HTR-8/SVneo (cell line): ENCODE results near the gene GABRB2.

Source experiments
- DNase-seq: peaks from one replicate; pipeline ENCODE4 v3.0.0; 2011; ENCODE audit warnings: low spot score, mixed read lengths; ENCODE audit not compliant: insufficient read length
- FAIRE-seq: peaks from 2 replicates; lab custom pipeline; 2011; peaks lifted over from hg19 to GRCh38; lab: Jason Lieb, UNC

The GABRB2 gene

GRCh38 chr5:161397448-161397847 is 149.1 kb downstream of the GABRB2 start:
- FAIRE-seq (no peak), DNase-seq (no peak)

DNA sequence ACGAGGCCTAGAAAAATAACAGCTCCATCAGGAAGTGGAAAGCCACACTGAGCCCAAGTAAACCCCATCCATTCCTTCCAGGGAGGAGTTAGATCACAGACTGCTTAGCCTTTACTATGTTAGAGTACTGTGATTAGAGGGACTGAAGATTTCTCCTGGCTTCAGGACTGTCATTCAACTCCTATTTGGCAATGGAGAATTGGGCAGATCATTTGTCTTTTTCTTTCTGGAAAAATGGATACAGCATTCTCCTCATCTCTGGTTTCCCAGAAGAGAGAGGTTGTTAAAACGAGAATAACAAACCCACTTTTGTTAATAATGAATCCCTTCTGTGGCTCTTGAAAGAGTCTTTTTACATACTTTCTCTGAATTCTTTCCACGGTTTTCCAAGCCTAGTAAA is 150.4 kb downstream of the GABRB2 start:
- DNase-seq (no peak), FAIRE-seq (no peak)

DNA sequence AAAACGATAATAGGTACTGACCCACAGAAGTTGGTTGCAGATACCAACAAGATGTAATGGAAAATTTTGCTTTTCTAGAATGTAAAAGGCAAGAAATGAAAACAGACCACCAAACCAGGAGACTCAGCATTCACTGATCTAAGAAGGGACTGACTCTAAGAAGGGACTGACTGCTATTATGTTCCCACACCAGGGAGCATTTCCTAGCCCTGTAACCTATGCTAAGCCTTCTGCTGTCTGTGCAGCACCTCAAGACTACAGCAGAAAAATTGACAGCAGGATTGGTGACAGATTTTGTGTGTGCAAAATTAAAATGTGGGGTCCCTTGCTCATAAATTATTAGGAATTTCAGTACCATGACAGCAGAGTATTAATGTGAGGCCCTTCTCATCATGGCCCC is 154.8 kb downstream of the GABRB2 start:
- DNase-seq (no peak), FAIRE-seq (no peak)

DNA sequence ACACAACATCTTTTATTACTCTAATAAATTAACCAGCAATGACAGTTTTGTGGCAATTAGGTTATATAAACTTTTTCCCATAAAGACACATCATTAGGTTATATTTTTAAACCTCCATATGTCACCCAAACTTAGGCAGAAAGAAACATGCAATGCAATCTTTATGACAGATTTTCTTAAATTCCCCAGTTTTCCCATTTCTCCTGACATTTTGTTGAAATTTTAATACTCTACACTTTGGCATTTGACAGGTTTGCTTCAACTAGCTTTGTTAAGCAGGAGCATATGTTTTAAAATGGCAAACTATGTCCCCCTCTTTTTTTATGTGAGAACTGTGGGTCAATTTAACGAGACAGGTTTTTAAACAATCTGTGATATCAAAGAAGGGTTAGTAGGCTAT is 155.5 kb downstream of the GABRB2 start:
- DNase-seq (no peak), FAIRE-seq (no peak)

- FAIRE-seq (no peak), DNase-seq (no peak)
Observed at GRCh38 chr5:161387121-161387520, 159.4 kb downstream of the GABRB2 start.

GRCh38 chr5:161385027-161385426 is 161.5 kb downstream of the GABRB2 start:
- DNase-seq = no peak

DNA sequence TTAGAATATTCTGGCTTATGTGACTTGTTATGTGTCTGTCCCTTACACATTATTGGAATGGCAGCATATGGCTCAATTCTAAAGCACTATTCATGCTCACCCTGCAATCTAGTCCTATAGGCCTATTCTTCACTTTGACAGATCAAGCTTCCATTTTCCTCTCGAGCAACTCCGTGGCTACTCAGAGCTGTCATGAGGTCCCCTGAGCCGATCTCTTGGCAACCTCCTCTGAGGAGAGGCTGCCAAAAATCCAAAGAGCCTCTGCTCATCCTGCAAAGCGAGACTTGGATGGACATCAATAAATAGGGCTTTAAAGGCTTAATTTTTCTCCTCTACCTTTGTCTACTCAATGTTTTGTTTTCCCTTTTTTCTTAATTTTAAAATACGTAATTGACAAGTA is 163.8 kb downstream of the GABRB2 start:
- FAIRE-seq = no peak
- DNase-seq = no peak

More at GRCh38 chr5:161385027-161385426, 161.5 kb downstream of the GABRB2 start:
- no peak for FAIRE-seq

DNA sequence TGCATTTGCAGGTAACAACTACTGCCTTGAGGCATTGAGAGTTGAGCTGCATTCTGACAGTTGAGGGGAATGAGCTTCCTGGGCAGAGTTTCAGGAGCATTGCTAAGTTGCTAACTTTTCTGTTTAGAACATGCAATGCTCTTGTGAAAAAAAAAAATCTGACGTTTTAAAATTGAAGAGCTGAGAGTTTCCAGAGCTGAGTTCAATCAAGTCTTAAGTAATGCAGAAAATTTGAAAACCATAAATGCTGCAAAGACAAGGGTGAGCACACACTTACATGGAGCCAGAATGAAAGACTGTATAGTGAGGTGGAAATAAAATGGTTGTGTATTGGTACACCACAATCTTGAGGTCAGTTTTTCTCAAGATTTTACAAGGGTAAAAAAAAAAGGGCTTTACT is 166.0 kb downstream of the GABRB2 start:
- FAIRE-seq (no peak), DNase-seq (no peak)

DNA sequence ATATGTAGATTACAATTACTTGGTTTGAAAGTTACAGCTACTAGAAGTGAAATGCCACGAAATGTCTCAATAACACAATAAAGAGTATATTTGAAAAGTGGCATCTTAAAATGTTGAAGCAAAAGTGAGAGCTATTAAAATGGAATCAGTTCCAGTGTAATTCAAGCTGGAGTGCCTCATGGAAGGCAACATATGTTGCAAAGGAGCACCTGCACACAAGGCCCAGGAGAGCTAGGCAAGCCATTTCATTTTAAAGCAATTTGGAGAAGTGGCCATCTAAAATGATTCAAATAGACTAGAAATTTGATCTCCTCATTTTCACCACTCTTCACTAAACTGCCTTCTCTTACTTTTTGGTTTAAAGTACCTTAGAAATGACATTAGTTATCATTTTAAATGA is 167.8 kb downstream of the GABRB2 start:
- DNase-seq = no peak
- FAIRE-seq = no peak

DNA sequence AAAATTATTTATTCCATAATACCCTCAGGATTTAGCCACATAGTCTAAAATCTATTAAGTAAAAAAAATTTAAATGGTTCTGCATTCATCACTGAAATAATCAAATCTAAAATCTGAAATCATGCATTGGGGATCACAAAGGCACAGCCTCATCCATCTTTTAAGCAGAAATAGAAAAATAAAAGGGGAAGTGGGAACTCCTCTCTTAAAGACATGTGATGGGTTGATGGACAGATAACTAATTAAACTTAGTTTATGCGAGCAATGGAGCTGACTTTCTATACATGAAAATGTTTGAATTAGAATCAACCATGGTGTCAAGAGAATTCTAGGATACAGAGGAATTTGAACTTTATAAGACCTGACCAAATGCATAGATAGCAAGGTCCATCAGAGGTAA is 170.5 kb downstream of the GABRB2 start:
- no peak for DNase-seq
- FAIRE-seq = no peak

GRCh38 chr5:161373345-161373707 is 173.2 kb downstream of the GABRB2 start:
- DNase-seq (no peak), FAIRE-seq (no peak)

GRCh38 chr5:161372682-161373344 is 173.7 kb downstream of the GABRB2 start:
- no peak for DNase-seq
- FAIRE-seq = no peak

GRCh38 chr5:161369022-161369421 is 177.5 kb downstream of the GABRB2 start:
- FAIRE-seq = no peak

GRCh38 chr5:161358446-161358845 is 188.1 kb downstream of the GABRB2 start:
- FAIRE-seq = no peak

More at GRCh38 chr5:161369022-161369421, 177.5 kb downstream of the GABRB2 start:
- DNase-seq = no peak

DNA sequence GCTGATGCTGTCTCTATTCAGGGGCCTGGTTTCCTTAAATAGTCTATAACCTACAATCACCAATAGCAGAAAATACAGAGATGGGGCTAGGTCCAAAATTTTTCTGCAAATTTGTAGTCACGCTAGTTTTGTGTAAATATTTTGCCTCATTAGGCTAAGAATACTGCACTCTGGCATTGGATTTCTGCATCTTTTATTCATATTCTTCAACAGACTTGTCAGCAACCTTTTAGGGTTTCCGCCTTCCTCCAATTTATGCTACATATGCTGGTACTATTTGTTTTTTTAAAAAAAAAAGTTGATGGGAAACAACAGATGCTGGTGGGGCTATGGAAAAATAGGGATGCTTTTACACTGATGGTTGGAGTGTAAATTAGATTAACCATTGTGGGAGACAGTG is 202.3 kb downstream of the GABRB2 start:
- FAIRE-seq = no peak
- DNase-seq = no peak

More at GRCh38 chr5:161358446-161358845, 188.1 kb downstream of the GABRB2 start:
- DNase-seq = no peak

DNA sequence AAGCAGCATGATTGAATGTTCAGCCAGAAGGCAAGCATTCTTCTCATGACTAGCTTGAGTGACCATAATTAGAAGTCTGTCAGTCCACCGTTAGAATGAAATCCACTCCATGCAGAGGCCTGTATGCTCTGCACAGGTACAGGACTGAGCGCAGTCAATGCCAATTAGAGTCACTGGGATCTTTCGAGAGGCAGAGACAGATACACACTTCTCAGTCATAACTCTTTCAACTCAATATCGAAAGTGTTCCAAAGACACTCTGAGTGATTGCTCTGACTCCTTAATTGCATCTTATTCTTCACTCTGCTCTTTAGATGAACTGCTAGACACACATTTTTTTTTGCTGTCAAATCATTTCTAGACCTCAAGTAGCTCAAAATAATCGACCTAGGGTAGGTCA is 203.6 kb downstream of the GABRB2 start:
- no peak for FAIRE-seq
- no peak for DNase-seq

- FAIRE-seq (no peak), DNase-seq (no peak)
Observed at GRCh38 chr5:161340012-161340411, 206.5 kb downstream of the GABRB2 start.

- no peak for FAIRE-seq
- no peak for DNase-seq
Observed at GRCh38 chr5:161333194-161333880, 213.2 kb downstream of the GABRB2 start.

- FAIRE-seq (no peak), DNase-seq (no peak)
Observed at GRCh38 chr5:161332343-161332742, 214.2 kb downstream of the GABRB2 start.

- no peak for FAIRE-seq
- DNase-seq = no peak
Observed at GRCh38 chr5:161314033-161314432, 232.5 kb downstream of the GABRB2 start.

DNA sequence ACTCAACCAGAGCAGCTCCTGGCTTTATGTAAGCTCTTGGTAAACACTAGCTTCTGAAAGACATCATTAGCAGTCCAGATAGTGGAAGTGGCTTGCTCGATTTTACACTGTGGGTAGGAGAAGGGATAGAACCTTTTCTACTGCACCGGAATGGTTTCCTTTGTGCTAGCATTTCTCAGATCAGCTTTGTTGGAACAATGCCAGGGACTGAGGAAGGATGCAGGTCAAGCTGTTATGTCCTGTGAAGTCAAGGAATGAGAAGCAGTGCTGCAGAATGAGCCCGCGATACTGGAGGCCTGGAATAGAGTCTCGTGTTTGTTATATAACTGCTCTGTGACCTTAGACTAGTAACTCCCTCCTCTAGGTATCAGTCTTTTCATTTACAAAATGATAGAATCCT is 233.6 kb downstream of the GABRB2 start:
- FAIRE-seq = no peak
- DNase-seq = no peak

DNA sequence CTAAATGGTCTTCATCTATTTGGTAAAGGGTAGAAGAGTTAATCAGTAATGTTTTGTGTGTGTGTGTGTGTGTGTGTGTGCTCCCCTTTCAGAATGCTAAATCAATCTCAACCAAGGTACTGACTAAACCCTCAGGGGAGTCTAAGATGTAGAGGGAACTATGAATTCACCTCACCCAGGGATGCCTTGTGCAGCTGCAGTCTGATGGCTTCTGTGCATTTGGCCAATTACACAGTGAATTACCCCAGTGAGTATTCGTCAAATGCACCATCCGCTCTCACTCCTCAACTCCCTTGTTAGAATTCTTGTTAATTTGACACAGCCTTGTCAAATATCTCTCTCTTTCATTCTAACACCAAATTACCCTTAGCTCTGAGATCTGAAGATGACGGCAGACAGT is 234.6 kb downstream of the GABRB2 start:
- FAIRE-seq = no peak

More for the DNA sequence above, 234.6 kb downstream of the GABRB2 start:
- no peak for DNase-seq
